ENCODE measurements around the gene CUEDC1. TPM values are rescaled to one million over a fixed set of nuclear protein-coding genes. Genes with fewer than 3 reads are reported as not detected.
A peak's percentile ranks its signal among the peaks of the same experiment; 100 is the strongest.

Gene CUEDC1
- total and polyA plus RNA-seq, 2 of the 13 experiments (the other 11 are each of a cell fraction or from before 2014, with no cell fraction given), result 7.4 to 12.9 TPM

GRCh38 chr17:57835333-57835900 lies 119.8 kb downstream of the CUEDC1 start:
- 92% methylated on average over 2 of the region's 2 CpGs for WGBS (ENCODE audit: low lambda C conversion rate)
- H3K79me2 ChIP-seq (ENCODE audit: insufficient read depth, low read length), result no peaks in the 10 kb centered on the region
- H3K4me2 ChIP-seq (ENCODE audit: low read depth, low read length), result no peak overlapping the region
- intact Hi-C loops (cut with micrococcal nuclease; ENCODE audit: unreplicated experiment) (loop anchor here (1.0 kb wide), 1 partner anchor 14 kb away; no protein-coding TSS in a partner anchor), in situ Hi-C loops (cut with HindIII; ENCODE audit: extremely low pct_ligation_motif_present, low pct_unique_long_range_greater_than_20kb) (no loop called here)
- ATAC-seq (no peak), FAIRE-seq (no peak), DNase-seq (ENCODE audit: low spot score) (peak; percentile 41)
- no peak overlapping the region for H3K27ac ChIP-seq (ENCODE audit: extremely low read length, insufficient read depth, low read length)
- H3K4me3 ChIP-seq (replicated peaks in 1 of 3; ENCODE audit: insufficient read depth in 1 of 3, low read depth in 2 of 3, low read length in 3 of 3), result no peak overlapping the region
- H4K20me1 ChIP-seq (ENCODE audit: insufficient read depth, low read length), result no peaks in the 10 kb centered on the region
- peaks cover 89% of the 10 kb centered on the region for H3K4me1 ChIP-seq (ENCODE audit: insufficient read depth, low read length)
- POLR2A ChIA-PET, result interaction anchor here (1.0 kb wide), 1 partner anchor 14 kb away, joined by 3 read pairs; the partner anchor contains the start of gene MRPS23
- no peaks in the 10 kb centered on the region for H3K9me3 ChIP-seq (ENCODE audit: low read length)
- no peak overlapping the region for H3K9ac ChIP-seq (ENCODE audit: insufficient read depth, low read depth, low read length)
- BruUV-seq (replicated peaks), result no TSS peak
- CTCF ChIA-PET (ENCODE audit: low intra/inter-chr PET ratio, low total read pairs), result no interaction called here
- H3K36me3 ChIP-seq (replicated peaks in 1 of 2; ENCODE audit: control insufficient read depth in 1 of 2, insufficient read depth in 2 of 2, low read length in 2 of 2), result peaks cover 1 to 14% of the 10 kb centered on the region in 2 experiments; a peak in 3 of 5 replicates
- no peak overlapping the region for H2AFZ ChIP-seq (ENCODE audit: low read length)
- no peaks in the 10 kb centered on the region; a peak in 1 of 5 replicates for H3K27me3 ChIP-seq (ENCODE audit: control insufficient read depth in 1 of 2, insufficient read depth in 2 of 2, low read length in 2 of 2)
- TF ChIP-seq, protein P1, sequence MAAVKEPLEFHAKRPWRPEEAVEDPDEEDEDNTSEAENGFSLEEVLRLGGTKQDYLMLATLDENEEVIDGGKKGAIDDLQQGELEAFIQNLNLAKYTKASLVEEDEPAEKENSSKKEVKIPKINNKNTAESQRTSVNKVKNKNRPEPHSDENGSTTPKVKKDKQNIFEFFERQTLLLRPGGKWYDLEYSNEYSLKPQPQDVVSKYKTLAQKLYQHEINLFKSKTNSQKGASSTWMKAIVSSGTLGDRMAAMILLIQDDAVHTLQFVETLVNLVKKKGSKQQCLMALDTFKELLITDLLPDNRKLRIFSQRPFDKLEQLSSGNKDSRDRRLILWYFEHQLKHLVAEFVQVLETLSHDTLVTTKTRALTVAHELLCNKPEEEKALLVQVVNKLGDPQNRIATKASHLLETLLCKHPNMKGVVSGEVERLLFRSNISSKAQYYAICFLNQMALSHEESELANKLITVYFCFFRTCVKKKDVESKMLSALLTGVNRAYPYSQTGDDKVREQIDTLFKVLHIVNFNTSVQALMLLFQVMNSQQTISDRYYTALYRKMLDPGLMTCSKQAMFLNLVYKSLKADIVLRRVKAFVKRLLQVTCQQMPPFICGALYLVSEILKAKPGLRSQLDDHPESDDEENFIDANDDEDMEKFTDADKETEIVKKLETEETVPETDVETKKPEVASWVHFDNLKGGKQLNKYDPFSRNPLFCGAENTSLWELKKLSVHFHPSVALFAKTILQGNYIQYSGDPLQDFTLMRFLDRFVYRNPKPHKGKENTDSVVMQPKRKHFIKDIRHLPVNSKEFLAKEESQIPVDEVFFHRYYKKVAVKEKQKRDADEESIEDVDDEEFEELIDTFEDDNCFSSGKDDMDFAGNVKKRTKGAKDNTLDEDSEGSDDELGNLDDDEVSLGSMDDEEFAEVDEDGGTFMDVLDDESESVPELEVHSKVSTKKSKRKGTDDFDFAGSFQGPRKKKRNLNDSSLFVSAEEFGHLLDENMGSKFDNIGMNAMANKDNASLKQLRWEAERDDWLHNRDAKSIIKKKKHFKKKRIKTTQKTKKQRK (IDR thresholded peaks at IDR 0.05; ENCODE audit: low read length), result no peak
- TF ChIP-seq ZNF17 (CRISPR knock-in tag; IDR thresholded peaks at IDR 0.05) (no peak), ARNT2 (CRISPR knock-in tag; IDR thresholded peaks at IDR 0.05; ENCODE audit: low read depth) (no peak), ZNF567 (CRISPR knock-in tag; IDR thresholded peaks at IDR 0.05; ENCODE audit: borderline replicate concordance) (no peak), KLF16 (CRISPR knock-in tag; IDR thresholded peaks at IDR 0.05) (no peak), TMF1 (CRISPR knock-in tag; IDR thresholded peaks at IDR 0.05; ENCODE audit: low read depth) (no peak), NONO (IDR thresholded peaks at IDR 0.05) (no peak), NONO (CRISPR knock-in tag; conservative IDR thresholded peaks at IDR 0.05) (peak; percentile 44; the same call in 1 of the 2 replicates), YEATS4 (CRISPR knock-in tag; IDR thresholded peaks at IDR 0.05; ENCODE audit: borderline replicate concordance) (no peak), YY1 (IDR thresholded peaks at IDR 0.05; ENCODE audit: insufficient read depth, insufficient replicate concordance, low read depth, low read length) (no peak), SP2 (CRISPR knock-in tag; IDR thresholded peaks at IDR 0.05) (no peak)
- TF ChIP-seq, protein P2, sequence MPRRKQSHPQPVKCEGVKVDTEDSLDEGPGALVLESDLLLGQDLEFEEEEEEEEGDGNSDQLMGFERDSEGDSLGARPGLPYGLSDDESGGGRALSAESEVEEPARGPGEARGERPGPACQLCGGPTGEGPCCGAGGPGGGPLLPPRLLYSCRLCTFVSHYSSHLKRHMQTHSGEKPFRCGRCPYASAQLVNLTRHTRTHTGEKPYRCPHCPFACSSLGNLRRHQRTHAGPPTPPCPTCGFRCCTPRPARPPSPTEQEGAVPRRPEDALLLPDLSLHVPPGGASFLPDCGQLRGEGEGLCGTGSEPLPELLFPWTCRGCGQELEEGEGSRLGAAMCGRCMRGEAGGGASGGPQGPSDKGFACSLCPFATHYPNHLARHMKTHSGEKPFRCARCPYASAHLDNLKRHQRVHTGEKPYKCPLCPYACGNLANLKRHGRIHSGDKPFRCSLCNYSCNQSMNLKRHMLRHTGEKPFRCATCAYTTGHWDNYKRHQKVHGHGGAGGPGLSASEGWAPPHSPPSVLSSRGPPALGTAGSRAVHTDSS (CRISPR knock-in tag; conservative IDR thresholded peaks at IDR 0.05), result no peak
- TF ChIP-seq, protein P3, sequence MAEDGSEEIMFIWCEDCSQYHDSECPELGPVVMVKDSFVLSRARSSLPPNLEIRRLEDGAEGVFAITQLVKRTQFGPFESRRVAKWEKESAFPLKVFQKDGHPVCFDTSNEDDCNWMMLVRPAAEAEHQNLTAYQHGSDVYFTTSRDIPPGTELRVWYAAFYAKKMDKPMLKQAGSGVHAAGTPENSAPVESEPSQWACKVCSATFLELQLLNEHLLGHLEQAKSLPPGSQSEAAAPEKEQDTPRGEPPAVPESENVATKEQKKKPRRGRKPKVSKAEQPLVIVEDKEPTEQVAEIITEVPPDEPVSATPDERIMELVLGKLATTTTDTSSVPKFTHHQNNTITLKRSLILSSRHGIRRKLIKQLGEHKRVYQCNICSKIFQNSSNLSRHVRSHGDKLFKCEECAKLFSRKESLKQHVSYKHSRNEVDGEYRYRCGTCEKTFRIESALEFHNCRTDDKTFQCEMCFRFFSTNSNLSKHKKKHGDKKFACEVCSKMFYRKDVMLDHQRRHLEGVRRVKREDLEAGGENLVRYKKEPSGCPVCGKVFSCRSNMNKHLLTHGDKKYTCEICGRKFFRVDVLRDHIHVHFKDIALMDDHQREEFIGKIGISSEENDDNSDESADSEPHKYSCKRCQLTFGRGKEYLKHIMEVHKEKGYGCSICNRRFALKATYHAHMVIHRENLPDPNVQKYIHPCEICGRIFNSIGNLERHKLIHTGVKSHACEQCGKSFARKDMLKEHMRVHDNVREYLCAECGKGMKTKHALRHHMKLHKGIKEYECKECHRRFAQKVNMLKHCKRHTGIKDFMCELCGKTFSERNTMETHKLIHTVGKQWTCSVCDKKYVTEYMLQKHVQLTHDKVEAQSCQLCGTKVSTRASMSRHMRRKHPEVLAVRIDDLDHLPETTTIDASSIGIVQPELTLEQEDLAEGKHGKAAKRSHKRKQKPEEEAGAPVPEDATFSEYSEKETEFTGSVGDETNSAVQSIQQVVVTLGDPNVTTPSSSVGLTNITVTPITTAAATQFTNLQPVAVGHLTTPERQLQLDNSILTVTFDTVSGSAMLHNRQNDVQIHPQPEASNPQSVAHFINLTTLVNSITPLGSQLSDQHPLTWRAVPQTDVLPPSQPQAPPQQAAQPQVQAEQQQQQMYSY (CRISPR knock-in tag; IDR thresholded peaks at IDR 0.05), result no peak
- TF ChIP-seq, protein P4, sequence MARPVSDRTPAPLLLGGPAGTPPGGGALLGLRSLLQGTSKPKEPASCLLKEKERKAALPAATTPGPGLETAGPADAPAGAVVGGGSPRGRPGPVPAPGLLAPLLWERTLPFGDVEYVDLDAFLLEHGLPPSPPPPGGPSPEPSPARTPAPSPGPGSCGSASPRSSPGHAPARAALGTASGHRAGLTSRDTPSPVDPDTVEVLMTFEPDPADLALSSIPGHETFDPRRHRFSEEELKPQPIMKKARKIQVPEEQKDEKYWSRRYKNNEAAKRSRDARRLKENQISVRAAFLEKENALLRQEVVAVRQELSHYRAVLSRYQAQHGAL (CRISPR knock-in tag; IDR thresholded peaks at IDR 0.05; ENCODE audit: not compliant biosample characterization), result no peak

Data from HepG2 (cell line).